Gastroesophageal sphincter (tissue), 4 donors: ENCODE results near the gene MICAL1. TPM values are rescaled to one million over a fixed set of nuclear protein-coding genes. Genes with fewer than 3 reads are reported as not detected.

Source experiments
- ATAC-seq: fragments of 150-250 bp; one replicate; pipeline ENCODE4 v1.9.1; 2016; ENCODE audit warnings: mild to moderate bottlenecking, moderate library complexity
- H3K27ac ChIP-seq, 4 donors: fragments of 200-600 bp; sonication (generic) in 3 of 4; 1 replicate in 3 of 4; 2 replicates in 1 of 4; pipeline ENCODE4 v1.5.1; 2016 to 2019
- H3K27me3 ChIP-seq: fragments of 200-600 bp; sonication (generic); one replicate; pipeline ENCODE4 v1.5.1; 2019
- H3K36me3 ChIP-seq, 2 donors: fragments of 200-600 bp; sonication (generic); one replicate each; pipeline ENCODE4 v1.5.1; 2019; ENCODE audit warnings: control low read depth in 1 of 2
- H3K4me1 ChIP-seq, 3 donors: fragments of 200-600 bp; sonication (generic); 1 replicate in 2 of 3; 2 replicates in 1 of 3; pipeline ENCODE4 v1.5.1; 2016 to 2019; ENCODE audit warnings: control low read depth in 2 of 3
- H3K4me3 ChIP-seq, 2 donors: fragments of 200-600 bp; sonication (generic); one replicate each; pipeline ENCODE4 v1.5.1; 2019; ENCODE audit warnings: mild to moderate bottlenecking in 1 of 2, moderate library complexity in 1 of 2
- H3K9me3 ChIP-seq, 3 donors: fragments of 200-600 bp; sonication (generic); one replicate each; pipeline ENCODE4 v1.5.1; 2017 to 2019; ENCODE audit warnings: control low read depth in 2 of 3
- EP300 ChIP-seq: sonication (generic); formaldehyde crosslinking; IDR thresholded peaks from one replicate; pipeline ENCODE4 v1.6.1; 2017; ENCODE audit warnings: antibody characterized with exemption, mild to moderate bottlenecking
- POLR2A ChIP-seq, 2 donors: fragments of 450-650 bp; IDR thresholded peaks; one replicate each; pipeline ENCODE4 v1.6.1; 2017; ENCODE audit warnings: antibody characterized with exemption in 2 of 2, mild to moderate bottlenecking in 2 of 2, moderate library complexity in 1 of 2
- POLR2AphosphoS5 ChIP-seq: sonication (generic); formaldehyde crosslinking; IDR thresholded peaks from one replicate; pipeline ENCODE4 v1.6.1; 2017; ENCODE audit warnings: antibody characterized with exemption
- WGBS, 2 donors: methylation state at CpG; one replicate each; pipeline ENCODE4 v1.1.5; 2018; ENCODE audit warnings: low coverage in 1 of 2; 5-methylcytosine and 5-hydroxymethylcytosine counted together
- total RNA-seq, 4 donors: library from RNA; depleted of rRNA; stranded (reverse); fragments of >200 nt; gene quantifications; one replicate each; pipeline ENCODE4 v1.1.0, GENCODE V29; 2016
- TF ChIP-seq, protein P1 (sequence below), 4 experiments: fragments of 200-600 bp in 2 of 4; fragments of 450-650 bp in 2 of 4; sonication (generic) in 1 of 4; IDR thresholded peaks; one replicate each; pipeline ENCODE4 v1.5.1; 2017 to 2019; ENCODE audit warnings: antibody characterized with exemption in 4 of 4, mild to moderate bottlenecking in 2 of 4, moderate library complexity in 2 of 4

The MICAL1 gene
- total RNA-seq, 4 donors from 2014 or later: 13.6 to 26.8 (median 20.9) TPM

DNA sequence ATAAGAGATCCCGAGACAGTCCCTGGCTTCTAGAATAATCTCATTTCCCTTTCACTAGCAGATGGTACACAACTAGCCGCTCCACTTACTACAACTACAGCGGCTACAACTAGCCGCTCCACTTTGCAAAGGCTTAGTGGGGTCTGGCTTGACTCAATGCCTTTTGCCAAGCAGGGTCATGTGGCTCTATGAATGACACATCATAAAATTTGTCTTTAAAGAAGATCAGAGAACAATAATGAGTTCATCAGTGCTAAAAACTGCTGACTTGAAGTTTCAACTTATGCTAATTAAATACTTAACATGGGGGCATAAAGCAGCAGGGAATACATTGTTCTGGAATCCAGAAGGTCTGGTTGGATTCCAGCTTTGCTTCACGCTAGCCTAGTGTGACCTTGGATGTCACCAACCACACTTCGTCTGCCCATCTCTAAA is 2.0 kb upstream of the MICAL1 start:
- TF ChIP-seq, protein P1, sequence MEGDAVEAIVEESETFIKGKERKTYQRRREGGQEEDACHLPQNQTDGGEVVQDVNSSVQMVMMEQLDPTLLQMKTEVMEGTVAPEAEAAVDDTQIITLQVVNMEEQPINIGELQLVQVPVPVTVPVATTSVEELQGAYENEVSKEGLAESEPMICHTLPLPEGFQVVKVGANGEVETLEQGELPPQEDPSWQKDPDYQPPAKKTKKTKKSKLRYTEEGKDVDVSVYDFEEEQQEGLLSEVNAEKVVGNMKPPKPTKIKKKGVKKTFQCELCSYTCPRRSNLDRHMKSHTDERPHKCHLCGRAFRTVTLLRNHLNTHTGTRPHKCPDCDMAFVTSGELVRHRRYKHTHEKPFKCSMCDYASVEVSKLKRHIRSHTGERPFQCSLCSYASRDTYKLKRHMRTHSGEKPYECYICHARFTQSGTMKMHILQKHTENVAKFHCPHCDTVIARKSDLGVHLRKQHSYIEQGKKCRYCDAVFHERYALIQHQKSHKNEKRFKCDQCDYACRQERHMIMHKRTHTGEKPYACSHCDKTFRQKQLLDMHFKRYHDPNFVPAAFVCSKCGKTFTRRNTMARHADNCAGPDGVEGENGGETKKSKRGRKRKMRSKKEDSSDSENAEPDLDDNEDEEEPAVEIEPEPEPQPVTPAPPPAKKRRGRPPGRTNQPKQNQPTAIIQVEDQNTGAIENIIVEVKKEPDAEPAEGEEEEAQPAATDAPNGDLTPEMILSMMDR (IDR thresholded peaks at IDR 0.05): no peak
- no peak for TF ChIP-seq EP300
- no peak for TF ChIP-seq POLR2A (IDR thresholded peaks at IDR 0.05)
- no peak for TF ChIP-seq POLR2AphosphoS5
- Histone ChIP-seq H3K4me1 (peaks cover 0 to 40% (median 12%) of the 10 kb centered on the region in 3 donors), H3K36me3 (peaks cover 0 to 10% of the 10 kb centered on the region in 2 donors), H3K27me3 (no peaks in the 10 kb centered on the region), H3K9me3 (no peaks in the 10 kb centered on the region), H3K27ac (peak overlapping the region in 3 of 4 donors; percentile 76 to 82 (median 81)), H3K4me3 (no peak overlapping the region)
- ATAC-seq: no peak
- 84 to 86% methylated on average over 4 to 6 of the region's 6 CpGs for WGBS, 2 donors

DNA sequence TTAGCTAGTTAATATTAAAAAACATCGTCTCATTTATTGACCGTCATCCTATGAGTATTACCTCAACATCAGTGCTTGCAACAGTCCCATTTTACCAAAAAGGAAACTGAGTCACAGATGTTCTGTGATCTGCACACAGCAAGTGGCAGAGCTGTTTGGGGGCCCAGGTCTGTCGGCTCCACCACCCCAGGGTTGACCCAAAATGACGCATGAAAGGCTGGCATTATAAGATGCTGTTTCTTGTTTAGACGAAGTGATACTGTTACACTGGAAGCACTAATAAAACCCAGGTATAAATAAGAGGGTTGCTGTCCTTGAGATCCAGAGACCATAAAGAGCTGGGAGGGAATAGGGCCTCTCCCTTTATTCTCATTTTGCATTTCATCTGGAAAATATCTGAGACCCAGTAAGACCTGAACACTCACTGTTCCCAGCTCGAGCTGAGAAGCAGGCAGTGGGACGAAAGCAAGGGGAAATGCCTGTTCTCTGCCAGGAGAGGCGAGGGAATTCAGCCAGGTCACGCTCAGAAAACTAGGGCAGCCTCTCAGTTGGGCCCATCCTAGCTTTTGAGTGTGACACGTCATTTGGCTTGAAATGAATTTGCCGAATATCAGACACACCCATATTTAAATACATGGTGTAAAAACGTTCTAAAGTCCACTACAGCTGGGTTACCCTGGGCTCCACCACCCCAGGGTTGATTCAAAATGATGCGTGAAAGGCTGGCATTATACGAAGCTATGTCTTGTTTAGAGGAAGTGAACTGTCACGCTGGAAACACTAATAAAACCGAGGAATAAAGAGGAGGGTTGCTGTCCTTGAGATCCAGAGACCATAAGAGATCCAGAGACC is 1.4 kb upstream of the MICAL1 start:
- Histone ChIP-seq H3K4me3 (peak overlapping the region in 1 of 2 donors; percentile 87), H3K27ac (peak overlapping the region in 3 of 4 donors; percentile 76 to 82 (median 81)), H3K27me3 (no peaks in the 10 kb centered on the region), H3K36me3 (peaks cover 0 to 9% of the 10 kb centered on the region in 2 donors), H3K4me1 (peaks cover 0 to 40% (median 12%) of the 10 kb centered on the region in 3 donors), H3K9me3 (no peaks in the 10 kb centered on the region)
- ATAC-seq: peak; percentile 66
- 47 to 69% methylated on average over 9 to 12 of the region's 16 CpGs for WGBS, 2 donors
- no peak for TF ChIP-seq POLR2AphosphoS5
- TF ChIP-seq POLR2A (IDR thresholded peaks at IDR 0.05): no peak

DNA sequence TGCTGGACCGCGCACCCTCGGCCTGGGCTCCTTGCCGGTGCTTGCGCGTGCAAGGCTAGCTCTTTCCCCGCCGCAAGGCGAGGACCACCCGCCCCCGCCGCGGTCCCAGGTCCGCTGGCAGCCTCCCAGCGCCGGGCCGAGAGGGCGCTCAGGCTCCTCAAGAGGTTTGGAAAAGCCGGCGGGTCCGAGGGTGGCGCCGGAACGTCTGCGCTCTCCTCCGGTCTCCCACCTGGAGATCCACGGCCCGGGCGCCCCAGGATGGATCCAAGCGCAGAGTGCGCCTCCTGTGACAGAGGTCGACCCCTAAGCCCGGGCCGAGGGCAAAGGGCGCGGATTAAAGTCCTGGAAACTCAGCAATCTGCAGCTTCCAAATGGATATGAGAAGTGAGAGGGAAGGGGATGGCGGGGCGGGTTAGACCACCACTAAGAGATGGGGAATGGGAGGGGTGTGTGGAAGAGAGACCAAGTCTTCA is 575 bp upstream of the MICAL1 start:
- H3K27ac ChIP-seq: peak overlapping the region in 3 of 4 donors; percentile 76 to 82 (median 81)
- WGBS, 2 donors: 21 to 42% methylated on average over 4 to 9 of the region's 38 CpGs
- peaks cover 0 to 40% (median 12%) of the 10 kb centered on the region in 3 donors for H3K4me1 ChIP-seq
- peak overlapping the region; percentile 60 to 87 for H3K4me3 ChIP-seq
- peaks cover 0 to 13% of the 10 kb centered on the region in 2 donors for H3K36me3 ChIP-seq
- H3K27me3 ChIP-seq: no peaks in the 10 kb centered on the region
- no peaks in the 10 kb centered on the region for H3K9me3 ChIP-seq
- ATAC-seq: no peak
- TF ChIP-seq, protein P1 (IDR thresholded peaks at IDR 0.05): no peak
- TF ChIP-seq POLR2AphosphoS5 (no peak), POLR2A (IDR thresholded peaks at IDR 0.05) (peak in 1 of 2 donors; percentile 19), EP300 (no peak)

DNA sequence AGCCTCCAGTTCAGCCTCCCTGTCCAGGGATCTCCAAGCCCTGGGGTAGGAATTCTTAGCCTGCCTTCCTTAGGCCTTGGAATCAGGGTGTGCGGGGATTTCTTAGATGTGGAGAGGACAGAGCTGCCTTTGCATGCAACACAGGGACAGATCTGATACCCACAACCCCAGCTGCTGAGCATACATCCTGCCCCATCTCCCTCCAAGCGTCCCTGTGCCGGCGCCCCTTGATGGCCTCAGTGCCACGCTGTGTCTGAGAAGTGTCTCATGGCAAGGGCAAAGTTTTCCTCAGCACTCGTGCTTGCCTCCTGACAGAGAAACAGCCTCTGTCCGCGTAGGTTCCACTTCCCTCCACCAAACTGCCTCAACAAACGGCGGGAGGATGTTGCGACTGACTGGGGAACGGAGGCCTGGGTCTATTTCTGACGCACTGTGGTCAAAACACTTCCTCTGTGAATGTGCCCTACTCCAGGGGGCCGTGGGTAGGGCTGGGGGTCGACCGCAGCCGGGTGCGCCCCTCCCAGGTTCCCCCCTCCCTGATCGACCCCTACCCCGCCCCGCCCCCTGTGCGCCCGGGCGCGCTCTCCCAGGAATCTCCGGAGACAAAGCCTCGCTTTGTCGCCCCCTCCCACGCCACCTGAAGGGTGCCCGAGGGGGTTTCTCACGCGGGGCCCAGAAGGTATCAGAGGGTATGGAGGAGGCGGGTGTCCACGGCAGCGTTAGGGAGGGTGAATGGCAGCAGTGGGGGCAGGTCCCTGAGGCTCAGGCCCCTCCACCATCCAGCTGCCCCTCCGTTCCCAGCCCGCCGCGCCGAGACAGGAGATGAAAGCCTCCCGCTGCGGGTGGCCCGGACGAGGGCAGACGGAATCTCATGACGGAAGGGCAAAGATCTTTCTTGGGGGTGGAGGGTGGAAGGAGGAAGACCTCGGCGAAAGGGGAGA is 806 bp downstream of the MICAL1 start:
- TF ChIP-seq EP300: no peak
- no peak for TF ChIP-seq POLR2AphosphoS5
- TF ChIP-seq, protein P1 (IDR thresholded peaks at IDR 0.05): no peak
- TF ChIP-seq POLR2A (IDR thresholded peaks at IDR 0.05): no peak
- peaks cover 0 to 32% (median 12%) of the 10 kb centered on the region in 3 donors for H3K4me1 ChIP-seq
- H3K36me3 ChIP-seq: peaks cover 0 to 13% of the 10 kb centered on the region in 2 donors
- peak; percentile 7 for ATAC-seq
- H3K27me3 ChIP-seq: no peaks in the 10 kb centered on the region
- H3K9me3 ChIP-seq: no peaks in the 10 kb centered on the region
- H3K27ac ChIP-seq: peak overlapping the region in 3 of 4 donors; percentile 76 to 82 (median 81)
- peak overlapping the region; percentile 60 to 87 for H3K4me3 ChIP-seq
- WGBS, 2 donors: 0% methylated on average over 2 of the region's 48 CpGs
